K562 (cell line): ENCODE measurements around the gene KLK14. TPM values are rescaled to one million over a fixed set of nuclear protein-coding genes. Genes with fewer than 3 reads are reported as not detected.

ENCODE experiments used
- ATAC-seq: fragments of 200-7000 bp; cut with Tn5 transposase; 3 replicates; pipeline ENCODE4 v1.9.1; 2020; ENCODE audit warnings: moderate library complexity
- BruUV-seq: library from RNA; stranded (reverse); fragments of 400-500 nt; replicated peaks from 2 replicates; lab custom pipeline; 2021; lab: Mats Ljungman, UMichigan
- CTCF ChIA-PET: fragments of 300-600 bp; formaldehyde crosslinking; extraction: SDS; loops from one replicate; lab custom pipeline; 2021; ENCODE audit warnings: low intra/inter-chr PET ratio; lab: Yijun Ruan, JAX
- POLR2A ChIA-PET: fragments of 300-600, 350-650 bp; sonication (Branson Sonifier 250); formaldehyde crosslinking; extraction: SDS; loops from one replicate; lab custom pipeline; 2021; ENCODE audit warnings: antibody characterized with exemption, inconsistent platforms; lab: Yijun Ruan, JAX
- DNase-seq, 4 experiments: peaks; one replicate each; pipeline versions ENCODE4 v3.0.0 to v3.0.0-alpha.2; 2011 to 2018; ENCODE audit warnings: low spot score in 3 of 4, mixed read lengths in 3 of 4; ENCODE audit errors: extremely low read depth in 1 of 4
- FAIRE-seq: peaks from 2 replicates; lab custom pipeline; 2011; peaks lifted over from hg19 to GRCh38; lab: Jason Lieb, UNC
- H2AFZ ChIP-seq: 2 replicates; pipeline ENCODE4 v1.6.0; 2011; ENCODE audit warnings: low read depth, low read length, control low read depth, inconsistent platforms
- H3K27ac ChIP-seq: fragments of 200-600 bp; 3 replicates; pipeline ENCODE4 v1.8.0; 2011; ENCODE audit warnings: low read depth, mild to moderate bottlenecking, control low read depth, inconsistent platforms, low read length, moderate library complexity, mixed read lengths; ENCODE audit errors: extremely low read depth
- H3K27me3 ChIP-seq, 2 experiments: fragments of 300-600 bp in 1 of 2; 2 replicates in 1 of 2; 3 replicates in 1 of 2; pipeline versions ENCODE4 v1.6.0 to v1.8.0; 2011; ENCODE audit warnings: inconsistent platforms in 2 of 2, low read length in 2 of 2, mild to moderate bottlenecking in 1 of 2, mixed read lengths in 1 of 2, moderate library complexity in 1 of 2; ENCODE audit not compliant: control insufficient read depth in 2 of 2, insufficient read depth in 2 of 2
- H3K36me3 ChIP-seq: fragments of 300-600 bp; 3 replicates; pipeline ENCODE4 v1.8.0; 2011; ENCODE audit warnings: mild to moderate bottlenecking, low read length, inconsistent platforms; ENCODE audit not compliant: control insufficient read depth, insufficient read depth
- H3K4me1 ChIP-seq, 2 experiments: fragments of 200-600 bp in 1 of 2; replicated peaks in 1 of 2; 2 replicates in 1 of 2; 3 replicates in 1 of 2; pipeline versions ENCODE4 v1.5.1 to v1.8.0; 2011; ENCODE audit warnings: inconsistent platforms in 2 of 2, low read length in 2 of 2, mild to moderate bottlenecking in 1 of 2, mixed read lengths in 1 of 2, moderate library complexity in 1 of 2; ENCODE audit not compliant: control insufficient read depth in 2 of 2, insufficient read depth in 2 of 2
- H3K4me2 ChIP-seq: 2 replicates; pipeline ENCODE4 v1.6.1; 2011; ENCODE audit warnings: low read length, control low read depth, inconsistent platforms, mixed read lengths; ENCODE audit not compliant: insufficient read depth
- H3K4me3 ChIP-seq: fragments of 200-600 bp; sonication (generic), shearing (Covaris generic); 2 replicates; pipeline ENCODE4 v1.5.1; 2016; ENCODE audit warnings: control low read depth, inconsistent platforms
- H3K79me2 ChIP-seq: fragments of 200-600 bp; 3 replicates; pipeline ENCODE4 v1.8.0; 2011; ENCODE audit warnings: low read length, inconsistent platforms; ENCODE audit not compliant: control insufficient read depth, insufficient read depth
- H3K9ac ChIP-seq, 2 experiments: 2 replicates each; pipeline versions ENCODE4 v1.6.0 to v1.6.1; 2011; ENCODE audit warnings: low read depth in 2 of 2, low read length in 2 of 2, control low read depth in 1 of 2, inconsistent platforms in 1 of 2, mild to moderate bottlenecking in 1 of 2, mixed read lengths in 1 of 2; ENCODE audit not compliant: insufficient read depth in 1 of 2
- H3K9me1 ChIP-seq: one replicate; pipeline ENCODE4 v1.6.0; 2011; ENCODE audit warnings: inconsistent platforms, mild to moderate bottlenecking, low read length, moderate library complexity; ENCODE audit not compliant: control insufficient read depth, insufficient read depth
- H3K9me3 ChIP-seq: replicated peaks from 2 replicates; pipeline ENCODE4 v1.5.1; 2011; ENCODE audit warnings: low read depth, low read length, inconsistent platforms; ENCODE audit not compliant: control insufficient read depth, insufficient read depth
- H4K20me1 ChIP-seq: replicated peaks from 2 replicates; pipeline ENCODE4 v1.6.1; 2011; ENCODE audit warnings: low read length, inconsistent platforms, mixed read lengths; ENCODE audit not compliant: control insufficient read depth, insufficient read depth
- ATF7 ChIP-seq: fragments of 450-650 bp; IDR thresholded peaks from 2 replicates; pipeline ENCODE4 v1.7.1; 2014; ENCODE audit warnings: mild to moderate bottlenecking, moderate library complexity
- BRD9 ChIP-seq: fragments of 450-650 bp; IDR thresholded peaks from 2 replicates; pipeline ENCODE4 v1.6.1; 2018; ENCODE audit warnings: low read depth; ENCODE audit not compliant: partially characterized antibody
- E2F6 ChIP-seq, 2 experiments: IDR thresholded peaks; 2 replicates each; pipeline ENCODE4 v1.6.1; 2011; ENCODE audit warnings: borderline replicate concordance in 1 of 2, control low read depth in 1 of 2, low read depth in 1 of 2, low read length in 1 of 2, mild to moderate bottlenecking in 1 of 2, mixed read lengths in 1 of 2, moderate library complexity in 1 of 2; ENCODE audit not compliant: insufficient read depth in 1 of 2, insufficient read length in 1 of 2, poor library complexity in 1 of 2, severe bottlenecking in 1 of 2; ENCODE audit errors: extremely low read depth in 1 of 2
- KDM5B ChIP-seq: fragments of 200-600 bp; sonication (generic); IDR thresholded peaks from 2 replicates; pipeline ENCODE4 v1.6.1; 2012; ENCODE audit warnings: low read depth, mild to moderate bottlenecking, moderate library complexity, low read length, control low read depth, inconsistent platforms; ENCODE audit not compliant: insufficient replicate concordance
- POU5F1 ChIP-seq: fragments of 150-350 bp; IDR thresholded peaks from 2 replicates; pipeline ENCODE4 v1.6.1; 2014; ENCODE audit warnings: borderline replicate concordance, low read length, low read depth, mild to moderate bottlenecking; ENCODE audit not compliant: partially characterized antibody
- PTTG1 ChIP-seq: fragments of 450-650 bp; IDR thresholded peaks from 2 replicates; pipeline ENCODE4 v1.6.1; 2016; ENCODE audit warnings: low read depth, mild to moderate bottlenecking, missing genetic modification characterization, missing compliant biosample characterization
- PURB ChIP-seq: sonication (generic); formaldehyde crosslinking; IDR thresholded peaks from 2 replicates; pipeline ENCODE4 v1.9.0; 2021; ENCODE audit warnings: low read depth, mild to moderate bottlenecking, missing genetic modification reagents
- SIN3A ChIP-seq, 2 experiments: fragments of 150-350 bp in 1 of 2; IDR thresholded peaks; 2 replicates each; pipeline ENCODE4 v1.6.1; 2011 to 2016; ENCODE audit warnings: borderline replicate concordance in 2 of 2, low read depth in 2 of 2, low read length in 2 of 2, mild to moderate bottlenecking in 2 of 2, moderate library complexity in 2 of 2; ENCODE audit not compliant: control insufficient read depth in 1 of 2
- TAL1 ChIP-seq: fragments of 450-650 bp; IDR thresholded peaks from 2 replicates; pipeline ENCODE4 v1.6.1; 2016; ENCODE audit warnings: mild to moderate bottlenecking
- ZFX ChIP-seq: sonication (generic); formaldehyde crosslinking; IDR thresholded peaks from 2 replicates; pipeline ENCODE4 v1.8.0; 2022; ENCODE audit warnings: mild to moderate bottlenecking, missing genetic modification reagents, moderate library complexity
- ZNF277 ChIP-seq: fragments of 250-450 bp; sonication (Bioruptor Pico); IDR thresholded peaks from 2 replicates; pipeline ENCODE4 v1.8.0; 2022; ENCODE audit warnings: inconsistent platforms, mild to moderate bottlenecking, moderate library complexity, borderline replicate concordance
- ZNF561 ChIP-seq: fragments of 450-650 bp; formaldehyde crosslinking; conservative IDR thresholded peaks from 2 replicates; pipeline ENCODE4 v1.4.0; 2020; ENCODE audit warnings: mild to moderate bottlenecking, moderate library complexity
- ZNF583 ChIP-seq: fragments of 250-450 bp; sonication (Bioruptor Pico); IDR thresholded peaks from 2 replicates; pipeline ENCODE4 v1.4.0; 2020
- ZNF609 ChIP-seq: sonication (generic); formaldehyde crosslinking; IDR thresholded peaks from 2 replicates; pipeline ENCODE4 v1.8.1; 2023; ENCODE audit warnings: missing genetic modification reagents, mild to moderate bottlenecking, borderline replicate concordance
- WGBS: fragments of 100-300 bp; shearing (Covaris generic); methylation state at CpG from one replicate; pipeline ENCODE4 v1.1.6; 2016; ENCODE audit warnings: low coverage, mixed read lengths; ENCODE audit not compliant: insufficient coverage; ENCODE audit errors: missing lambda C conversion rate; 5-methylcytosine and 5-hydroxymethylcytosine counted together
- in situ Hi-C: fragments of 300-500 bp; cut with MboI; formaldehyde crosslinking; loops from 4 replicates; pipeline ENCODE4 v1.15.0; 2018; ENCODE audit warnings: inconsistent platforms, mixed read lengths
- intact Hi-C: fragments of 100-400 bp; cut with micrococcal nuclease; formaldehyde crosslinking; loops from 2 replicates; pipeline ENCODE4 v1.14.2; 2022
- polyA plus RNA-seq, 8 experiments: library from polyadenylated mRNA; depleted of rRNA in 4 of 8; stranded (reverse) in 5 of 8; unstranded in 3 of 8; fragments of >200 nt; fragmentation: Nextera tagmentation in 2 of 8; fragmentation: Illumina TruSeq in 1 of 8; extraction: Ambion mirVana in 2 of 8; extraction: Trizol in 1 of 8; gene quantifications; 2 replicates each; pipeline versions ENCODE4 v1.2.1 to v1.2.3, GENCODE V29; 2011 to 2014; ENCODE audit warnings: inconsistent platforms in 1 of 8, missing spikeins in 1 of 8
- total RNA-seq, 7 experiments: library from RNA; depleted of rRNA in 6 of 7; stranded (reverse); fragments of >200 nt in 6 of 7; fragmentation: Illumina TruSeq in 2 of 7; extraction: Trizol in 2 of 7; gene quantifications; 2 replicates each; pipeline versions ENCODE4 v1.2.1 to v1.2.3, GENCODE V29; 2011 to 2021; ENCODE audit warnings: low replicate concordance in 1 of 7

Gene KLK14
- total and polyA plus RNA-seq, 9 of the 15 experiments (the other 6 are each of a cell fraction or from before 2014, with no cell fraction given): not detected

GRCh38 chr19:51075998-51076397 lies 6.7 kb downstream of the KLK14 start:
- H3K4me2 ChIP-seq: no peak overlapping the region
- H3K9ac ChIP-seq: no peak overlapping the region
- intact Hi-C loops: no loop called here
- no TSS peak for BruUV-seq
- POLR2A ChIA-PET: interaction anchor here (0.9 kb wide), 1 partner anchor 46 kb away, joined by 3 read pairs; no protein-coding TSS in a partner anchor
- CTCF ChIA-PET: no interaction called here
- H3K36me3 ChIP-seq: no peaks in the 10 kb centered on the region
- H3K79me2 ChIP-seq: no peaks in the 10 kb centered on the region
- no peaks in the 10 kb centered on the region; the same call in 1 of the 2 replicates for H3K9me3 ChIP-seq
- ATAC-seq: no peak
- no peak overlapping the region for H2AFZ ChIP-seq
- no peaks in the 10 kb centered on the region for H3K9me1 ChIP-seq
- H4K20me1 ChIP-seq: no peaks in the 10 kb centered on the region
- peaks cover 2 to 33% of the 10 kb centered on the region in 2 experiments; a peak in 2 of 5 replicates for H3K27me3 ChIP-seq
- peaks cover 0 to 7% of the 10 kb centered on the region in 2 experiments; a peak in 2 of 5 replicates for H3K4me1 ChIP-seq
- no peak for DNase-seq
- H3K4me3 ChIP-seq: no peak overlapping the region
- WGBS: 1% methylated on average over 5 of the region's 5 CpGs
- in situ Hi-C loops: no loop called here
- FAIRE-seq: no peak
- H3K27ac ChIP-seq: no peak overlapping the region
- TF ChIP-seq ATF7 (no peak), KDM5B (no peak), TAL1 (no peak), E2F6 (IDR thresholded peaks at IDR 0.05; ENCODE audit: borderline replicate concordance in 1 of 2, extremely low read depth in 1 of 2, insufficient read depth in 1 of 2, insufficient read length in 1 of 2, low read depth in 1 of 2, low read length in 1 of 2, poor library complexity in 1 of 2, severe bottlenecking in 1 of 2) (no peak), PURB (no peak), ZNF609 (CRISPR knock-in tag) (no peak), PTTG1 (tag) (no peak), POU5F1 (no peak), ZNF277 (no peak), ZNF561 (CRISPR knock-in tag) (no peak), SIN3A (IDR thresholded peaks at IDR 0.05; ENCODE audit: borderline replicate concordance in 2 of 2, control insufficient read depth in 1 of 2, low read depth in 2 of 2, low read length in 2 of 2) (no peak), ZFX (CRISPR knock-in tag) (no peak), ZNF583 (CRISPR knock-in tag) (no peak), BRD9 (no peak)
